Loucy (cell line): Measurements from ENCODE around the gene CRYBA1.

Experiments used
- CTCF ChIP-seq: fragments of 200-600 bp; sonication (generic); conservative IDR thresholded peaks from 2 replicates; pipeline ENCODE4 v1.5.1; 2014; ENCODE audit warnings: mild to moderate bottlenecking, antibody characterized with exemption, low read length
- EZH2phosphoT487 ChIP-seq: fragments of 200-600 bp; IDR thresholded peaks from 2 replicates; pipeline ENCODE4 v1.6.1; 2018; ENCODE audit warnings: antibody characterized with exemption, mild to moderate bottlenecking, moderate library complexity, borderline replicate concordance

- TF ChIP-seq CTCF (no peak), EZH2phosphoT487 (no peak)
Measured at GRCh38 chr17:29278692-29279091, 32.0 kb downstream of the CRYBA1 start.
